IMR-90 (cell line): ENCODE measurements around the gene HNRNPM. TPM values are rescaled to one million over a fixed set of nuclear protein-coding genes. Genes with fewer than 3 reads are reported as not detected.

Experiments
- ATAC-seq: fragments of 200-7000 bp; cut with Tn5 transposase; 2 replicates; pipeline ENCODE4 v1.9.1; 2020; ENCODE audit warnings: low read depth, mild to moderate bottlenecking, moderate library complexity
- BruUV-seq: library from RNA; stranded (reverse); fragments of 400-500 nt; replicated peaks from 2 replicates; lab custom pipeline; 2021; lab: Mats Ljungman, UMichigan
- CTCF ChIA-PET: fragments of 300-600 bp; formaldehyde crosslinking; extraction: SDS; loops from one replicate; lab custom pipeline; 2021; ENCODE audit warnings: antibody characterized with exemption; lab: Yijun Ruan, JAX
- POLR2A ChIA-PET: fragments of 300-600 bp; sonication (Branson Sonifier 250); formaldehyde crosslinking; loops from one replicate; lab custom pipeline; 2022; ENCODE audit warnings: antibody characterized with exemption; ENCODE audit not compliant: unreplicated experiment; lab: Charles Lee
- DNase-seq: peaks from one replicate; pipeline ENCODE4 v3.0.0; 2013
- H2AFZ ChIP-seq: replicated peaks from 2 replicates; pipeline ENCODE3; 2013; ENCODE audit warnings: low read length, mild to moderate bottlenecking; ENCODE audit not compliant: poor library complexity
- H2AK5ac ChIP-seq: 2 replicates; pipeline ENCODE4 v1.6.1; 2013; ENCODE audit warnings: low read depth, low read length, inconsistent platforms
- H2AK9ac ChIP-seq: replicated peaks from 2 replicates; pipeline ENCODE3; 2013; ENCODE audit warnings: mild to moderate bottlenecking, low read depth, low read length, moderate library complexity; ENCODE audit not compliant: poor library complexity
- H2BK120ac ChIP-seq: 2 replicates; pipeline ENCODE4 v1.6.1; 2013; ENCODE audit warnings: low read depth, low read length, inconsistent platforms
- H2BK15ac ChIP-seq: 3 replicates; pipeline ENCODE4 v1.6.1; 2013; ENCODE audit warnings: low read depth, low read length, inconsistent platforms
- H2BK20ac ChIP-seq: 2 replicates; pipeline ENCODE4 v1.6.1; 2013; ENCODE audit warnings: low read depth, mild to moderate bottlenecking, inconsistent platforms, low read length, moderate library complexity
- H2BK5ac ChIP-seq: 2 replicates; pipeline ENCODE4 v1.6.1; 2013; ENCODE audit warnings: mild to moderate bottlenecking, low read depth, low read length, inconsistent platforms; ENCODE audit not compliant: poor library complexity, severe bottlenecking
- H3K14ac ChIP-seq: replicated peaks from 2 replicates; pipeline ENCODE4 v1.6.1; 2013; ENCODE audit warnings: low read depth, low read length, inconsistent platforms
- H3K18ac ChIP-seq: 2 replicates; pipeline ENCODE4 v1.6.1; 2013; ENCODE audit warnings: low read depth, low read length, control low read depth
- H3K23ac ChIP-seq: 2 replicates; pipeline ENCODE4 v1.6.1; 2013; ENCODE audit warnings: low read depth, low read length, inconsistent platforms
- H3K27ac ChIP-seq: 2 replicates; pipeline ENCODE4 v1.5.1; 2013; ENCODE audit warnings: mild to moderate bottlenecking, control low read depth, low read length; ENCODE audit not compliant: insufficient read depth
- H3K27me3 ChIP-seq: 2 replicates; pipeline ENCODE4 v1.6.1; 2013; ENCODE audit warnings: low read length; ENCODE audit not compliant: control insufficient read depth, insufficient read depth
- H3K36me3 ChIP-seq: 2 replicates; pipeline ENCODE4 v1.6.1; 2013; ENCODE audit warnings: low read length, mixed read lengths; ENCODE audit not compliant: control insufficient read depth, insufficient read depth
- H3K4ac ChIP-seq: 2 replicates; pipeline ENCODE4 v1.6.1; 2013; ENCODE audit warnings: low read depth, low read length, inconsistent platforms
- H3K4me1 ChIP-seq: 2 replicates; pipeline ENCODE4 v1.6.1; 2013; ENCODE audit warnings: low read length, mixed read lengths; ENCODE audit not compliant: control insufficient read depth, insufficient read depth
- H3K4me2 ChIP-seq: 2 replicates; pipeline ENCODE4 v1.6.1; 2013; ENCODE audit warnings: low read depth, mild to moderate bottlenecking, control low read depth, low read length, moderate library complexity
- H3K4me3 ChIP-seq: 2 replicates; pipeline ENCODE4 v1.5.1; 2013; ENCODE audit warnings: low read depth, mild to moderate bottlenecking, control low read depth, low read length, moderate library complexity; ENCODE audit not compliant: insufficient read depth
- H3K56ac ChIP-seq: 2 replicates; pipeline ENCODE4 v1.6.1; 2013; ENCODE audit warnings: low read length, inconsistent platforms; ENCODE audit not compliant: insufficient read depth; ENCODE audit errors: extremely low read depth
- H3K79me1 ChIP-seq, 2 experiments: 2 replicates each; pipeline ENCODE4 v1.6.1; 2013; ENCODE audit warnings: low read length in 2 of 2, inconsistent platforms in 1 of 2, low read depth in 1 of 2
- H3K9ac ChIP-seq: 2 replicates; pipeline ENCODE4 v1.6.1; 2013; ENCODE audit warnings: low read depth, low read length, control low read depth
- H3K9me1 ChIP-seq: 2 replicates; pipeline ENCODE4 v1.6.1; 2013; ENCODE audit warnings: low read length, inconsistent platforms; ENCODE audit not compliant: insufficient read depth
- H3K9me3 ChIP-seq: 2 replicates; pipeline ENCODE4 v1.6.1; 2013; ENCODE audit warnings: low read length; ENCODE audit not compliant: control insufficient read depth, insufficient read depth
- H4K20me1 ChIP-seq: 2 replicates; pipeline ENCODE4 v1.6.1; 2013; ENCODE audit warnings: low read length, inconsistent platforms; ENCODE audit not compliant: insufficient read depth
- H4K5ac ChIP-seq: 2 replicates; pipeline ENCODE4 v1.6.1; 2013; ENCODE audit warnings: mild to moderate bottlenecking, low read depth, low read length, control low read depth
- H4K8ac ChIP-seq, 2 experiments: 2 replicates each; pipeline ENCODE4 v1.6.1; 2013; ENCODE audit warnings: low read depth in 2 of 2, low read length in 2 of 2, control low read depth in 1 of 2, inconsistent platforms in 1 of 2
- H4K91ac ChIP-seq: 2 replicates; pipeline ENCODE4 v1.6.1; 2013; ENCODE audit warnings: low read depth, low read length, inconsistent platforms; ENCODE audit not compliant: insufficient read depth
- BHLHE40 ChIP-seq: fragments of 150-350 bp; IDR thresholded peaks from 2 replicates; pipeline ENCODE4 v1.6.1; 2016; ENCODE audit warnings: mild to moderate bottlenecking, low read depth, low read length
- CEBPB ChIP-seq: IDR thresholded peaks from 2 replicates; pipeline ENCODE4 v1.6.1; 2012; ENCODE audit warnings: low read depth, low read length, improper control_type of control experiment
- CHD1 ChIP-seq: IDR thresholded peaks from 2 replicates; pipeline ENCODE4 v1.6.1; 2012; ENCODE audit warnings: low read depth, low read length, improper control_type of control experiment
- MAFK ChIP-seq: IDR thresholded peaks from 2 replicates; pipeline ENCODE4 v1.6.1; 2012; ENCODE audit warnings: low read depth, low read length, improper control_type of control experiment
- MAZ ChIP-seq: IDR thresholded peaks from 2 replicates; pipeline ENCODE4 v1.6.1; 2012; ENCODE audit warnings: low read depth, mild to moderate bottlenecking, low read length, improper control_type of control experiment, moderate library complexity, borderline replicate concordance
- MXI1 ChIP-seq: IDR thresholded peaks from 2 replicates; pipeline ENCODE4 v1.6.1; 2012; ENCODE audit warnings: low read depth, mild to moderate bottlenecking, low read length, moderate library complexity, borderline replicate concordance
- POLR2A ChIP-seq: IDR thresholded peaks from 2 replicates; pipeline ENCODE4 v1.6.1; 2012; ENCODE audit warnings: mild to moderate bottlenecking, low read depth, low read length
- RAD21 ChIP-seq: IDR thresholded peaks from 2 replicates; pipeline ENCODE4 v1.6.1; 2012; ENCODE audit warnings: low read length, improper control_type of control experiment
- RCOR1 ChIP-seq: IDR thresholded peaks from 2 replicates; pipeline ENCODE4 v1.6.1; 2012; ENCODE audit warnings: mild to moderate bottlenecking, low read length, improper control_type of control experiment; ENCODE audit not compliant: insufficient replicate concordance
- RFX5 ChIP-seq: IDR thresholded peaks from 2 replicates; pipeline ENCODE4 v1.8.0; 2012; ENCODE audit warnings: low read depth, mild to moderate bottlenecking, low read length, moderate library complexity
- SMC3 ChIP-seq: fragments of 150-350 bp; IDR thresholded peaks from 2 replicates; pipeline ENCODE4 v1.6.1; 2016; ENCODE audit warnings: low read depth, mild to moderate bottlenecking, antibody characterized with exemption, low read length, moderate library complexity
- WGBS, 2 experiments: methylation state at CpG; one replicate each; pipeline versions ENCODE4 v1.1.5 to v1.1.7; 2013; ENCODE audit warnings: missing lambda C conversion rate in 2 of 2; ENCODE audit not compliant: insufficient read length in 1 of 2; ENCODE audit errors: extremely low coverage in 2 of 2; 5-methylcytosine and 5-hydroxymethylcytosine counted together
- dilution Hi-C: fragments of 300-500 bp; cut with HindIII; formaldehyde crosslinking; loops from one replicate; pipeline ENCODE4 v1.14.3; 2018; ENCODE audit warnings: low sequenced_read_pairs; ENCODE audit not compliant: unreplicated experiment
- in situ Hi-C: fragments of 300-500 bp; cut with MboI; formaldehyde crosslinking; loops from 3 replicates; pipeline ENCODE4 v1.14.3; 2019; ENCODE audit warnings: low sequenced_read_pairs, inconsistent platforms, mixed read lengths
- intact Hi-C: fragments of 100-400 bp; cut with micrococcal nuclease; formaldehyde crosslinking; loops from 2 replicates; pipeline ENCODE4 v1.10.0; 2022
- polyA plus RNA-seq, 3 experiments: library from polyadenylated mRNA; depleted of rRNA; stranded (reverse); fragments of >200 nt; gene quantifications; 2 replicates each; pipeline ENCODE4 v1.2.3, GENCODE V29; 2012; ENCODE audit warnings: low replicate concordance in 1 of 3
- total RNA-seq: library from RNA; depleted of rRNA; stranded (reverse); fragments of >200 nt; gene quantifications from 2 replicates; pipeline ENCODE4 v1.2.3, GENCODE V29; 2012
- TF ChIP-seq, protein P1 (sequence below): fragments of 150-350 bp; IDR thresholded peaks from 2 replicates; pipeline ENCODE4 v1.6.1; 2017; ENCODE audit warnings: mild to moderate bottlenecking, antibody characterized with exemption, low read length, low read depth
- TF ChIP-seq, protein P2 (sequence below): fragments of 150-350 bp; IDR thresholded peaks from 2 replicates; pipeline ENCODE4 v1.6.1; 2016; ENCODE audit warnings: low read depth, mild to moderate bottlenecking, low read length, moderate library complexity, borderline replicate concordance
- TF ChIP-seq, protein P3 (sequence below): conservative IDR thresholded peaks from 2 replicates; pipeline ENCODE4 v1.5.1; 2012; ENCODE audit warnings: mild to moderate bottlenecking, low read depth, low read length, improper control_type of control experiment

HNRNPM gene
- total and polyA plus RNA-seq, 2 of the 4 experiments (the other 2 are of a cell fraction) = 75.6 to 197 TPM

DNA sequence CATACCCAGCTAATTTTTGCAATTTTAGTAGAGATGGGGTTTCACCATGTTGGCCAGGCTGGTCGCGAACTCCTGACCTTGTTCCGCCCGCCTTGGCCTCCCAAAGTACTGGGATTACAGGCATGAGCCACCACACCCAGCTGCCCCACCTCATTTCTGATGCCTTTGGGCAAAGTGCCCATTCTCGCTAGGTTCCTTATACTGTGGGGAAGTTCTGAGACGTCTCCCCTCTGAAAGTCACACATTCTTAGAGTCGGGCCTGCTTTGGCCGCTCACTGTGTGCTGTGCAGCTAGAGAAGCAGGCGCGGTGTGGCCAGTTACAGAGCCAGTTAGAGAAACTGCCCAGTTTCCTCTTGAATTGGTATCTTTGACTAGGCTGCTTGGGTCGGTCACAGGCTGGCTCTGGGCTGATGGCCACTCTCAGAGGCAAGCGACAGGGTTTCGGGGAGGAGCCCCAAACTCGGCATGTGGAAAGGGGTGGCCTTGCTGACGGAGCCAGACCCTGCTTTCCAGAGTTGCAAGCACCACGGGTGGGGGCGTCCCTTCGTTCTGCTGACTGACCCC lies 39.6 kb downstream of the HNRNPM start:
- H3K27me3 ChIP-seq = no peaks in the 10 kb centered on the region
- H3K4me3 ChIP-seq = no peak overlapping the region
- no peak overlapping the region for H3K56ac ChIP-seq
- H3K4me1 ChIP-seq = no peaks in the 10 kb centered on the region
- H2AFZ ChIP-seq = no peak overlapping the region
- no peak overlapping the region for H3K4me2 ChIP-seq
- H2BK120ac ChIP-seq = no peak overlapping the region
- no peak overlapping the region for H3K27ac ChIP-seq
- intact Hi-C loops = no loop called here
- H4K20me1 ChIP-seq = peaks cover 72% of the 10 kb centered on the region
- TF ChIP-seq, protein P1, sequence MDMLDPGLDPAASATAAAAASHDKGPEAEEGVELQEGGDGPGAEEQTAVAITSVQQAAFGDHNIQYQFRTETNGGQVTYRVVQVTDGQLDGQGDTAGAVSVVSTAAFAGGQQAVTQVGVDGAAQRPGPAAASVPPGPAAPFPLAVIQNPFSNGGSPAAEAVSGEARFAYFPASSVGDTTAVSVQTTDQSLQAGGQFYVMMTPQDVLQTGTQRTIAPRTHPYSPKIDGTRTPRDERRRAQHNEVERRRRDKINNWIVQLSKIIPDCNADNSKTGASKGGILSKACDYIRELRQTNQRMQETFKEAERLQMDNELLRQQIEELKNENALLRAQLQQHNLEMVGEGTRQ = no peak
- TF ChIP-seq CHD1 (no peak), MAFK (no peak), CEBPB (no peak), POLR2A (no peak), MAZ (no peak), MXI1 (no peak), SMC3 (no peak), RAD21 (no peak), RFX5 (no peak), RCOR1 (no peak), BHLHE40 (no peak)
- TF ChIP-seq, protein P2, sequence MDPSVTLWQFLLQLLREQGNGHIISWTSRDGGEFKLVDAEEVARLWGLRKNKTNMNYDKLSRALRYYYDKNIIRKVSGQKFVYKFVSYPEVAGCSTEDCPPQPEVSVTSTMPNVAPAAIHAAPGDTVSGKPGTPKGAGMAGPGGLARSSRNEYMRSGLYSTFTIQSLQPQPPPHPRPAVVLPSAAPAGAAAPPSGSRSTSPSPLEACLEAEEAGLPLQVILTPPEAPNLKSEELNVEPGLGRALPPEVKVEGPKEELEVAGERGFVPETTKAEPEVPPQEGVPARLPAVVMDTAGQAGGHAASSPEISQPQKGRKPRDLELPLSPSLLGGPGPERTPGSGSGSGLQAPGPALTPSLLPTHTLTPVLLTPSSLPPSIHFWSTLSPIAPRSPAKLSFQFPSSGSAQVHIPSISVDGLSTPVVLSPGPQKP = no peak
- TF ChIP-seq, protein P3, sequence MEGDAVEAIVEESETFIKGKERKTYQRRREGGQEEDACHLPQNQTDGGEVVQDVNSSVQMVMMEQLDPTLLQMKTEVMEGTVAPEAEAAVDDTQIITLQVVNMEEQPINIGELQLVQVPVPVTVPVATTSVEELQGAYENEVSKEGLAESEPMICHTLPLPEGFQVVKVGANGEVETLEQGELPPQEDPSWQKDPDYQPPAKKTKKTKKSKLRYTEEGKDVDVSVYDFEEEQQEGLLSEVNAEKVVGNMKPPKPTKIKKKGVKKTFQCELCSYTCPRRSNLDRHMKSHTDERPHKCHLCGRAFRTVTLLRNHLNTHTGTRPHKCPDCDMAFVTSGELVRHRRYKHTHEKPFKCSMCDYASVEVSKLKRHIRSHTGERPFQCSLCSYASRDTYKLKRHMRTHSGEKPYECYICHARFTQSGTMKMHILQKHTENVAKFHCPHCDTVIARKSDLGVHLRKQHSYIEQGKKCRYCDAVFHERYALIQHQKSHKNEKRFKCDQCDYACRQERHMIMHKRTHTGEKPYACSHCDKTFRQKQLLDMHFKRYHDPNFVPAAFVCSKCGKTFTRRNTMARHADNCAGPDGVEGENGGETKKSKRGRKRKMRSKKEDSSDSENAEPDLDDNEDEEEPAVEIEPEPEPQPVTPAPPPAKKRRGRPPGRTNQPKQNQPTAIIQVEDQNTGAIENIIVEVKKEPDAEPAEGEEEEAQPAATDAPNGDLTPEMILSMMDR = no peak
- DNase-seq = no peak
- H2AK9ac ChIP-seq = no peak overlapping the region
- WGBS, 2 experiments = 94% methylated on average over 9 of the region's 18 CpGs; no CpG with 5 or more reads in 1 of the 2 experiments
- H3K18ac ChIP-seq = no peak overlapping the region
- POLR2A ChIA-PET = no interaction called here
- no peak overlapping the region for H4K5ac ChIP-seq
- no peak overlapping the region for H3K23ac ChIP-seq
- no peak overlapping the region for H4K91ac ChIP-seq
- peaks cover 69% of the 10 kb centered on the region for H3K36me3 ChIP-seq
- H3K9me3 ChIP-seq = no peaks in the 10 kb centered on the region
- H2BK15ac ChIP-seq = no peak overlapping the region
- CTCF ChIA-PET = no interaction called here
- H3K9me1 ChIP-seq = peaks cover 11% of the 10 kb centered on the region; the same call in 1 of the 2 replicates
- dilution Hi-C loops = no loop called here
- H2BK5ac ChIP-seq = no peak overlapping the region
- H4K8ac ChIP-seq = no peak overlapping the region
- no peak for ATAC-seq
- H3K79me1 ChIP-seq = peaks cover 22 to 80% of the 10 kb centered on the region in 2 experiments
- H3K4ac ChIP-seq = no peak overlapping the region
- H2BK20ac ChIP-seq = no peak overlapping the region
- H3K9ac ChIP-seq = no peak overlapping the region
- no TSS peak for BruUV-seq
- no peak overlapping the region for H3K14ac ChIP-seq
- no peak overlapping the region for H2AK5ac ChIP-seq
- in situ Hi-C loops = no loop called here
